K562 (cell line): ENCODE measurements around the gene ANO1. TPM values are rescaled to one million over a fixed set of nuclear protein-coding genes. Genes with fewer than 3 reads are reported as not detected.

ENCODE experiments used
- ADNP ChIP-seq: fragments of 200-800 bp; sonication (Bioruptor generic); IDR thresholded peaks from 2 replicates; pipeline ENCODE4 v1.6.1; 2016; ENCODE audit warnings: missing genetic modification characterization, missing compliant biosample characterization
- CEBPB ChIP-seq: fragments of 450-650 bp; IDR thresholded peaks from 2 replicates; pipeline ENCODE4 v1.6.1; 2016; ENCODE audit warnings: missing genetic modification characterization, missing compliant biosample characterization
- E2F3 ChIP-seq: fragments of 250-450 bp; sonication (Bioruptor Pico); IDR thresholded peaks from 2 replicates; pipeline ENCODE4 v1.4.0; 2020; ENCODE audit warnings: mild to moderate bottlenecking
- FOSL1 ChIP-seq: fragments of 200-800 bp; sonication (Bioruptor generic); conservative IDR thresholded peaks from 2 replicates; pipeline ENCODE4 v1.6.1; 2016; ENCODE audit warnings: missing genetic modification characterization, missing compliant biosample characterization
- KLF1 ChIP-seq: fragments of 450-650 bp; IDR thresholded peaks from 2 replicates; pipeline ENCODE4 v1.6.1; 2016; ENCODE audit warnings: missing genetic modification characterization, missing compliant biosample characterization
- MYBL2 ChIP-seq, 2 experiments: fragments of 450-650 bp in 1 of 2; sonication (generic) in 1 of 2; formaldehyde crosslinking in 1 of 2; IDR thresholded peaks; 2 replicates each; pipeline versions ENCODE4 v1.6.1 to v1.8.1; 2017 to 2022; ENCODE audit warnings: borderline replicate concordance in 1 of 2, inconsistent platforms in 1 of 2, low read depth in 1 of 2, mild to moderate bottlenecking in 1 of 2, missing genetic modification reagents in 1 of 2, moderate library complexity in 1 of 2
- POLR2AphosphoS2 ChIP-seq: IDR thresholded peaks from 2 replicates; pipeline ENCODE4 v1.6.1; 2012; ENCODE audit warnings: low read length, improper control_type of control experiment
- PTRF ChIP-seq: fragments of 450-650 bp; IDR thresholded peaks from 2 replicates; pipeline ENCODE4 v1.6.1; 2016; ENCODE audit warnings: mild to moderate bottlenecking, missing genetic modification characterization, missing compliant biosample characterization
- RCOR1 ChIP-seq, 2 experiments: IDR thresholded peaks; 2 replicates each; pipeline ENCODE4 v1.6.1; 2012; ENCODE audit warnings: low read depth in 2 of 2, low read length in 2 of 2, borderline replicate concordance in 1 of 2, improper control_type of control experiment in 1 of 2
- RUNX1 ChIP-seq: sonication (generic); IDR thresholded peaks from 2 replicates; pipeline ENCODE4 v1.6.1; 2016; ENCODE audit warnings: antibody characterized with exemption, low read depth
- TSC22D4 ChIP-seq: fragments of 450-650 bp; IDR thresholded peaks from 2 replicates; pipeline ENCODE4 v1.6.1; 2016; ENCODE audit warnings: missing genetic modification characterization, missing biosample characterization, control low read depth
- ZNF124 ChIP-seq: sonication (generic); formaldehyde crosslinking; IDR thresholded peaks from 2 replicates; pipeline ENCODE4 v1.8.1; 2022; ENCODE audit warnings: missing genetic modification reagents
- ZNF232 ChIP-seq: sonication (generic); formaldehyde crosslinking; IDR thresholded peaks from 2 replicates; pipeline ENCODE4 v1.8.0; 2022; ENCODE audit warnings: mild to moderate bottlenecking, missing genetic modification reagents
- ZNF354B ChIP-seq: fragments of 250-450 bp; sonication (Bioruptor Pico); IDR thresholded peaks from 2 replicates; pipeline ENCODE4 v1.4.0; 2020
- ZNF57 ChIP-seq: fragments of 450-650 bp; formaldehyde crosslinking; IDR thresholded peaks from 2 replicates; pipeline ENCODE4 v1.4.0; 2020; ENCODE audit warnings: mild to moderate bottlenecking, moderate library complexity
- ZNF644 ChIP-seq: fragments of 200-800 bp; sonication (Bioruptor generic); IDR thresholded peaks from 2 replicates; pipeline ENCODE4 v1.6.1; 2016; ENCODE audit warnings: low read depth, missing genetic modification characterization, missing compliant biosample characterization
- polyA plus RNA-seq, 8 experiments: library from polyadenylated mRNA; depleted of rRNA in 4 of 8; stranded (reverse) in 5 of 8; unstranded in 3 of 8; fragments of >200 nt; fragmentation: Nextera tagmentation in 2 of 8; fragmentation: Illumina TruSeq in 1 of 8; extraction: Ambion mirVana in 2 of 8; extraction: Trizol in 1 of 8; gene quantifications; 2 replicates each; pipeline versions ENCODE4 v1.2.1 to v1.2.3, GENCODE V29; 2011 to 2014; ENCODE audit warnings: inconsistent platforms in 1 of 8, missing spikeins in 1 of 8
- total RNA-seq, 7 experiments: library from RNA; depleted of rRNA in 6 of 7; stranded (reverse); fragments of >200 nt in 6 of 7; fragmentation: Illumina TruSeq in 2 of 7; extraction: Trizol in 2 of 7; gene quantifications; 2 replicates each; pipeline versions ENCODE4 v1.2.1 to v1.2.3, GENCODE V29; 2011 to 2021; ENCODE audit warnings: low replicate concordance in 1 of 7
- TF ChIP-seq, protein P1 (sequence below), 2 experiments: fragments of 450-650 bp; IDR thresholded peaks; 2 replicates each; pipeline ENCODE4 v1.6.1; 2016
- TF ChIP-seq, protein P2 (sequence below): sonication (generic); IDR thresholded peaks from 2 replicates; pipeline ENCODE4 v1.6.1; 2016
- TF ChIP-seq, protein P3 (sequence below): fragments of 200-800 bp; sonication (Bioruptor generic); IDR thresholded peaks from 2 replicates; pipeline ENCODE4 v1.6.1; 2017; ENCODE audit warnings: missing genetic modification characterization, missing compliant biosample characterization
- TF ChIP-seq, protein P4 (sequence below): fragments of 450-650 bp; formaldehyde crosslinking; conservative IDR thresholded peaks from 2 replicates; pipeline ENCODE4 v1.4.0; 2022; ENCODE audit warnings: mild to moderate bottlenecking, missing genetic modification characterization
- TF ChIP-seq, protein P5 (sequence below): fragments of 250-450 bp; sonication (Bioruptor Pico); IDR thresholded peaks from 2 replicates; pipeline ENCODE4 v1.4.0; 2020; ENCODE audit warnings: borderline replicate concordance

ANO1 gene
- total and polyA plus RNA-seq, 9 of the 15 experiments (the other 6 are each of a cell fraction or from before 2014, with no cell fraction given): not detected

DNA sequence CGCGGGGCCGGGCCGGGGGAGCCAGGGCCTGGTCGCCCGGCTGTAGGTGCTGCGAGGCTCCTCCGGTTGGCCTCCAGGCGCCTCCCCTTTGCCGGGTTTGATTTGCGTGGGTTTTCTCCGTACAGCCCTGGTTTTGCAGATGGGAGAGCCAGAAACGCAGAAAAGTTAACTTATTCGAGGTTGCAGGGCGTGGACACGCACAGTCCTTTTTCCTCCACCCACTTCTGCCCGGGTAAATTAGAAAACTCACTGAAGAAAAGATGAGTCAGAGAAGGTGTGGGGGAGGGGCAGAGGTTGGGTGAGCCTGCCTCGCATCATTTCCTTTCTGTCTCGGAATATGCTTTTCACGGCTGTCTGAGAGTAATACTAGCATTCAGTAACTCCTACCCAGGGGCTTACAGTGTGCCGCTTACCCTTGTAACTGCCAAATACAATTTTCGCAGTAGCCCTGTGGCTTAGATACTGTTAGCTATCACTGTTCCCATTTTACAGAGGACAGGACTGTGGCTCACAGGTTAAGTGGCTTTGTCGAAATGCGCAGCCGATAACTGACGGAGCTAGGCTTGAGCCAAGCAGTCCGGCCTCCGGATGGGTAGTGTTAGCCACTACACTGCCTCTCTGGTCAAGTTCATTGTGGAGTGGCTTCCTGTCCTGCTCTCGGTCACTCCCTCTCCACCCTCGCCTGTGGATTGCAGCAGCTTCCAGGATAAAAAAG is 125.8 kb downstream of the ANO1 start (continued):
- TF ChIP-seq RCOR1 (IDR thresholded peaks at IDR 0.05; ENCODE audit: borderline replicate concordance in 1 of 2, low read depth in 2 of 2, low read length in 2 of 2) (peak in 1 of 2 experiments; percentile 68; a peak in 1 of 4 replicates), TSC22D4 (tag) (no peak), POLR2AphosphoS2 (no peak), ADNP (tag) (no peak), KLF1 (tag) (no peak), FOSL1 (peak; percentile 99), MYBL2 (IDR thresholded peaks at IDR 0.05; ENCODE audit: low read depth) (no peak), MYBL2 (CRISPR knock-in tag; IDR thresholded peaks at IDR 0.05; ENCODE audit: borderline replicate concordance) (no peak), PTRF (no peak), ZNF232 (CRISPR knock-in tag) (no peak), ZNF644 (no peak), CEBPB (tag) (no peak), ZNF354B (CRISPR knock-in tag) (no peak), ZNF57 (CRISPR knock-in tag) (no peak), E2F3 (CRISPR knock-in tag) (no peak), RUNX1 (no peak), ZNF124 (CRISPR knock-in tag) (no peak)
- TF ChIP-seq, protein P1, sequence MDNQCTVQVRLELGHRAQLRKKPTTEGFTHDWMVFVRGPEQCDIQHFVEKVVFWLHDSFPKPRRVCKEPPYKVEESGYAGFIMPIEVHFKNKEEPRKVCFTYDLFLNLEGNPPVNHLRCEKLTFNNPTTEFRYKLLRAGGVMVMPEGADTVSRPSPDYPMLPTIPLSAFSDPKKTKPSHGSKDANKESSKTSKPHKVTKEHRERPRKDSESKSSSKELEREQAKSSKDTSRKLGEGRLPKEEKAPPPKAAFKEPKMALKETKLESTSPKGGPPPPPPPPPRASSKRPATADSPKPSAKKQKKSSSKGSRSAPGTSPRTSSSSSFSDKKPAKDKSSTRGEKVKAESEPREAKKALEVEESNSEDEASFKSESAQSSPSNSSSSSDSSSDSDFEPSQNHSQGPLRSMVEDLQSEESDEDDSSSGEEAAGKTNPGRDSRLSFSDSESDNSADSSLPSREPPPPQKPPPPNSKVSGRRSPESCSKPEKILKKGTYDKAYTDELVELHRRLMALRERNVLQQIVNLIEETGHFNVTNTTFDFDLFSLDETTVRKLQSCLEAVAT (IDR thresholded peaks at IDR 0.05): 0 out of 4 replicates have a peak, but pooled peaks of 1 of the 2 experiments have one; percentile 32
- TF ChIP-seq, protein P2, sequence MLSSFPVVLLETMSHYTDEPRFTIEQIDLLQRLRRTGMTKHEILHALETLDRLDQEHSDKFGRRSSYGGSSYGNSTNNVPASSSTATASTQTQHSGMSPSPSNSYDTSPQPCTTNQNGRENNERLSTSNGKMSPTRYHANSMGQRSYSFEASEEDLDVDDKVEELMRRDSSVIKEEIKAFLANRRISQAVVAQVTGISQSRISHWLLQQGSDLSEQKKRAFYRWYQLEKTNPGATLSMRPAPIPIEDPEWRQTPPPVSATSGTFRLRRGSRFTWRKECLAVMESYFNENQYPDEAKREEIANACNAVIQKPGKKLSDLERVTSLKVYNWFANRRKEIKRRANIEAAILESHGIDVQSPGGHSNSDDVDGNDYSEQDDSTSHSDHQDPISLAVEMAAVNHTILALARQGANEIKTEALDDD: peak; percentile 72
- TF ChIP-seq, protein P3, sequence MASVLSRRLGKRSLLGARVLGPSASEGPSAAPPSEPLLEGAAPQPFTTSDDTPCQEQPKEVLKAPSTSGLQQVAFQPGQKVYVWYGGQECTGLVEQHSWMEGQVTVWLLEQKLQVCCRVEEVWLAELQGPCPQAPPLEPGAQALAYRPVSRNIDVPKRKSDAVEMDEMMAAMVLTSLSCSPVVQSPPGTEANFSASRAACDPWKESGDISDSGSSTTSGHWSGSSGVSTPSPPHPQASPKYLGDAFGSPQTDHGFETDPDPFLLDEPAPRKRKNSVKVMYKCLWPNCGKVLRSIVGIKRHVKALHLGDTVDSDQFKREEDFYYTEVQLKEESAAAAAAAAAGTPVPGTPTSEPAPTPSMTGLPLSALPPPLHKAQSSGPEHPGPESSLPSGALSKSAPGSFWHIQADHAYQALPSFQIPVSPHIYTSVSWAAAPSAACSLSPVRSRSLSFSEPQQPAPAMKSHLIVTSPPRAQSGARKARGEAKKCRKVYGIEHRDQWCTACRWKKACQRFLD (CRISPR knock-in tag): 0 out of 2 replicates have a peak, but pooled peaks have one; percentile 31
- TF ChIP-seq, protein P4, sequence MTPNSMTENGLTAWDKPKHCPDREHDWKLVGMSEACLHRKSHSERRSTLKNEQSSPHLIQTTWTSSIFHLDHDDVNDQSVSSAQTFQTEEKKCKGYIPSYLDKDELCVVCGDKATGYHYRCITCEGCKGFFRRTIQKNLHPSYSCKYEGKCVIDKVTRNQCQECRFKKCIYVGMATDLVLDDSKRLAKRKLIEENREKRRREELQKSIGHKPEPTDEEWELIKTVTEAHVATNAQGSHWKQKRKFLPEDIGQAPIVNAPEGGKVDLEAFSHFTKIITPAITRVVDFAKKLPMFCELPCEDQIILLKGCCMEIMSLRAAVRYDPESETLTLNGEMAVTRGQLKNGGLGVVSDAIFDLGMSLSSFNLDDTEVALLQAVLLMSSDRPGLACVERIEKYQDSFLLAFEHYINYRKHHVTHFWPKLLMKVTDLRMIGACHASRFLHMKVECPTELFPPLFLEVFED (CRISPR knock-in tag): no peak
- TF ChIP-seq, protein P5, sequence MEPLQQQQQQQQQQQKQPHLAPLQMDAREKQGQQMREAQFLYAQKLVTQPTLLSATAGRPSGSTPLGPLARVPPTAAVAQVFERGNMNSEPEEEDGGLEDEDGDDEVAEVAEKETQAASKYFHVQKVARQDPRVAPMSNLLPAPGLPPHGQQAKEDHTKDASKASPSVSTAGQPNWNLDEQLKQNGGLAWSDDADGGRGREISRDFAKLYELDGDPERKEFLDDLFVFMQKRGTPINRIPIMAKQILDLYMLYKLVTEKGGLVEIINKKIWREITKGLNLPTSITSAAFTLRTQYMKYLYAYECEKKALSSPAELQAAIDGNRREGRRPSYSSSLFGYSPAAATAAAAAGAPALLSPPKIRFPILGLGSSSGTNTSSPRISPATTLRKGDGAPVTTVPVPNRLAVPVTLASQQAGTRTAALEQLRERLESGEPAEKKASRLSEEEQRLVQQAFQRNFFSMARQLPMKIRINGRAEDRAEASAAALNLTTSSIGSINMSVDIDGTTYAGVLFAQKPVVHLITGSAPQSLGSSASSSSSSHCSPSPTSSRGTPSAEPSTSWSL: no peak
